GM12865 (cell line): ENCODE results near the gene TMEM218.

Experiments used
- DNase-seq: peaks from one replicate; pipeline ENCODE4 v3.0.0; 2010; ENCODE audit warnings: low read depth
- H3K4me3 ChIP-seq: 2 replicates; pipeline ENCODE4 v1.5.1; 2011; ENCODE audit warnings: mild to moderate bottlenecking, low read depth, low read length, control low read depth
- TF ChIP-seq, protein P1 (sequence below): IDR thresholded peaks from 2 replicates; pipeline ENCODE4 v1.5.1; 2011; ENCODE audit warnings: low read length, control low read depth, low read depth, inconsistent platforms; ENCODE audit not compliant: insufficient read depth; ENCODE audit errors: missing control alignments

The TMEM218 gene

DNA sequence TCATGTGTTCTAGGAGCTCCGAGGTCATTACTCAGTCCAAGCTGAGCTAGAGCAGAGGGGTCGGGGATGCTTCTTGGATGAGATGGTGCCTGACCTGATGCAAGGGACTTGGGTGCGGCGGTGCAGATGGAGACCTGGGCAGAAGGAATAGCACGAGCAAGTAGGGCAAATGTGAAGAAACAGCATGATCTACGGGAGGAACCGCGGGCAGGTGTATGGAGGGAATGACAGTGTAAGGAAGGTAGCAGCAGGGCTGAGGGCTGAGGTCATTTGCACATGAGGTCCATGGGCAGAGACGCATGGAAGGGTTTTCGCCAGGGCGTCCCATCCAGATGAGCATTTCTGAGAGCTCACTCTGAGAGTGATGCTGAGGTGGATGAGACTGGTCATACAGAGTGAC is 33.4 kb downstream of the TMEM218 start:
- DNase-seq: no peak
- no peak overlapping the region for H3K4me3 ChIP-seq
- TF ChIP-seq, protein P1, sequence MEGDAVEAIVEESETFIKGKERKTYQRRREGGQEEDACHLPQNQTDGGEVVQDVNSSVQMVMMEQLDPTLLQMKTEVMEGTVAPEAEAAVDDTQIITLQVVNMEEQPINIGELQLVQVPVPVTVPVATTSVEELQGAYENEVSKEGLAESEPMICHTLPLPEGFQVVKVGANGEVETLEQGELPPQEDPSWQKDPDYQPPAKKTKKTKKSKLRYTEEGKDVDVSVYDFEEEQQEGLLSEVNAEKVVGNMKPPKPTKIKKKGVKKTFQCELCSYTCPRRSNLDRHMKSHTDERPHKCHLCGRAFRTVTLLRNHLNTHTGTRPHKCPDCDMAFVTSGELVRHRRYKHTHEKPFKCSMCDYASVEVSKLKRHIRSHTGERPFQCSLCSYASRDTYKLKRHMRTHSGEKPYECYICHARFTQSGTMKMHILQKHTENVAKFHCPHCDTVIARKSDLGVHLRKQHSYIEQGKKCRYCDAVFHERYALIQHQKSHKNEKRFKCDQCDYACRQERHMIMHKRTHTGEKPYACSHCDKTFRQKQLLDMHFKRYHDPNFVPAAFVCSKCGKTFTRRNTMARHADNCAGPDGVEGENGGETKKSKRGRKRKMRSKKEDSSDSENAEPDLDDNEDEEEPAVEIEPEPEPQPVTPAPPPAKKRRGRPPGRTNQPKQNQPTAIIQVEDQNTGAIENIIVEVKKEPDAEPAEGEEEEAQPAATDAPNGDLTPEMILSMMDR: no peak

DNA sequence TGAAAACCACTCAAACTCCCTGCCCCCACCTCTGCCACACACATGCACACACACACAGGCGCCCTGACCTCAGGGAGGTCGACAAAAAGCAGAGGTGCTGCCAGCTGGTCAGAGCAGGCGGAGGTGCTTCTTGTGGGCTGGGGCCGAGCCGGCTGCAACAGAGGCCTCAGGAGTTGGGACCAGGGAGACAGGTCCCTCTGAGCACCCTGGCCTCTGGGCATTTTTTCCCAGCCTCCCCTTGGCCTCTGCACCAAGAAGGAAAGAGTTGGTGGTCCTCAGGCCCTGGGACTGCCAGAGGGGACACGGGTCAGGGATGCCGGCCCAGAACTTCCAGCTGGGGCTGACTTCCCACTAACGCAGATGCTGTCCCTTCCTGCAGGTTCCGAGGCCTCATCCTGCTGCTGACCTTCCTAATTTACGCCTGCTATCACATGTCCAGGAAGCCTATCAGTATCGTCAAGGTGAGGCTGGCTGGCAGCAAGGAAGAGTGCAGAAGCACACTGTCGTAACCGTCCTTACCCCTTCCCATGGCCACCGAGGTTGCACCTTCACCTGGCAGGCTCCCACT is 35.0 kb downstream of the TMEM218 start:
- TF ChIP-seq, protein P1: no peak
- H3K4me3 ChIP-seq: no peak overlapping the region
- no peak for DNase-seq

DNA sequence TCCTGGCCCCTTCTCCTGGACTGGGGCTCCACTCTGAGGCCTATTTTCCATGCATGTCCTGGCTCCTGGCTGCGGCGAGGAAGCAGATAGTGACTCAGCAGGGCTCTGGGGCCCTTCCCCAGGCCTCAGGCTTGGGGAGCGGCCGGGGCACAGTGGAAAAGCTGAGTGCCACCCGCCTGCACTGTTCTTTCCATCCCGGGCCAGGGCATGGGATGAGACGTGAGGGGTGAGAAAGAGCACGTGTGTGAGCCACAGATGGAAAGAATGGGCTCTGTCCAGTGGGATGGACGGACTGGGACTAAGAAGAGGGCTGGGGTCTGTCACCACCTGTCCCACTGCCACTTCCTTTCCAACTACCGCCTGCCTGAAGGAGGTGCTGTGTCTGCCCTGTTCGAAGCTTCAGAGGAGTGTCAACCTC is 35.5 kb downstream of the TMEM218 start:
- TF ChIP-seq, protein P1: no peak
- no peak overlapping the region for H3K4me3 ChIP-seq
- no peak for DNase-seq

DNA sequence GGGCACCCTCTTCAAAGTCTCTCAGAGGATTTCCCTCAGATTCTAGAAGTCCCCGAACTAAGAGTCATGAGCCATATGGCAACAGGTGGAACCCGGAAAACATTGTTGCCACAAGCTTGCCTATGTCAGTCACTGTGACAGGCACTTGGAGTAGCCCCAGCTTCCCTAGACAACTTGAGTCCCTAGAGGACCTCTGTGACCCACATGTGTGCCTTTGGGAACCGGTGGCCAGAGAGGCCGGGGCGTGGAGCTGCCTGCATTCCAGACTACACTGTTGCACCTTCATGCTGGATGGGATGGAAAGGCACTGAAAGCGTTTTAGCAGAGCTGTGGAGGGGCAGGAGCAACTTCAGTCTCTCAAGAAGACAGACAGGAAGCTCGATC is 36.2 kb downstream of the TMEM218 start:
- H3K4me3 ChIP-seq: no peak overlapping the region
- DNase-seq: no peak
- TF ChIP-seq, protein P1: no peak

DNA sequence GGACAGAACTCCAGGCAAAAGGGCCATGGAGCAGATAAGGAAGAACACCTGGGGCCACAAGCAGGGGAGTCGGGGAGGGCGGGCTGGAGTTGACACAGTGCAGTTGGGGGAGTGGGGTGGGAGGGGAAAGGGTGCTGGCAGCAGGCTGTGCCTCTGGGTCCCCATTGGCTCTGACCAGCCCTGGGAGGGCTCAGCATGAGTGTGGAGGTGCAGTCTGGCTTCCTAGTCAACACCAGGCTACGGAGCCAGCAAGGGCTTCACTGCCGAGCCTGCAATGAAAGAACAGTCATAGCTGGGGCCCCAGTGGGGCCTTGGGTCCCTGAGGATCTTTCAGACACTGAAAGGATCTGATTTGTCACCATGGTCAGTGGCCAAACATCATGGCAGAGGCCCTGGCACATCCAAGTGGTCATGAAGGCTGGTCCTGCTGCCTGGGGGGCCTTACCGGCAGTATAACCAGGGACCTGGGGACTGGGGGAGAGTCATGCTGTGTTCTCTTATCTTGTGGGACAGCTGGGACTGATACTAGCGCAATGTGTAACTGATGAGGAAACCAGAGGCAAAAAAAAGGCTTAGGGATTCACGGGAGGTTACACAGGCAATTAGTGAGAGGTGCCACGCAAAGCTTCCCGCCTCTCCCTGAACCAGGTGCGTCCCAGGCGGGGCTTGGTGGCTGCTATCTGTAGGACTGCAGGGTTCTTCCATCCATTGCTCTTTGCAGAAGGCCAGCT is 36.8 kb downstream of the TMEM218 start:
- TF ChIP-seq, protein P1: no peak
- no peak overlapping the region for H3K4me3 ChIP-seq
- DNase-seq: no peak

DNA sequence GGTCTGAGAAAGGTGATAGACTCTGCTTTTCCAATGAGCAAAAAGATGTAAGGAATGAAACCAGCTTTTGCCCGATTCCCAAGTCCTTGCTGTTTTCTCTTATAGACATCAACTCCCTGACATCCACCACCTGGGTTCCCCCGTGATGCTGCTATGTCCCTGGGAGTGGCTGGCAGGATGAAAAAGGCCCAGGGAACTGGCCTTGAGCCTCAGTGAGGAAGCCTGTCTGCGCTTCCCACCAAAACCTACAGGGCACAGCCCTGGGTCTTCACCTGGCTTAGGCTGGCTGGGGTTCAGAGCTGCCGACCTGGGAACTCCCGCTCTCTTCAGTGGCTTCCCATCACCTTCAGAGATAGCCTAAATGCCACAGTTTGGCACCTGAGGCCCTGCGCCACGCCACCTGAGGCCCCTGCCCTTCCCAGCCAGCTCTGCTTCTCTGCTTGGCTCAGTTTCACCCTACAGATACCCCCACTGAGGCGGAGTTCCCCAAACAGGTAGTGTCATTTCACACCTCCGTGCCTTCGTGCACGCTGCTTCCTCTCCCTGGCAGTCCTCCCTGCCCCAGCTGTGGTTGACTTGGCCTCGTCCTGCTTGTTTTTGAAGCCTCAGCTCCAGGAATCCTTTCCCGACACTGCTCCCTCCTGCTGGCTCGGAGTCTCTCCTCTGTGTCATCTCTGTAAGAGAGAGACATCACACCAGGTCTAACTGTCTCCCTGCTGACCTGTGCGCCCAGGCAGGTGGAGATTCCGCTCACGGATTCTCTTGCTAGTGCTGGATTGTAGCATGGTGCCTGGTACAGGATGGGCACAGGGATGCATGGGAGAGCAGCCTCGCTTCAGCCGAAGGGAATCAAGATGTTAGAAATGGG is 37.6 kb downstream of the TMEM218 start:
- peak; percentile 28 for DNase-seq
- TF ChIP-seq, protein P1: no peak
- H3K4me3 ChIP-seq: no peak overlapping the region
